GM19397 (cell line): ENCODE data around the gene GALNT2.

Experiments
- ATAC-seq: cut with Tn5 transposase; IDR thresholded peaks from one replicate; pipeline ENCODE4 v1.9.1; 2021; ENCODE audit warnings: mild to moderate bottlenecking, moderate library complexity; ENCODE audit not compliant: unreplicated experiment

GALNT2 gene

GRCh38 chr1:230268371-230269170 is 201.5 kb downstream of the GALNT2 start:
- ATAC-seq: no peak

GRCh38 chr1:230270185-230270558 is 203.1 kb downstream of the GALNT2 start:
- ATAC-seq: no peak

GRCh38 chr1:230270559-230271281 is 203.7 kb downstream of the GALNT2 start:
- no peak for ATAC-seq

GRCh38 chr1:230271300-230272035 is 204.4 kb downstream of the GALNT2 start:
- ATAC-seq: no peak

- no peak for ATAC-seq
Measured at GRCh38 chr1:230272557-230272956, 205.5 kb downstream of the GALNT2 start.

GRCh38 chr1:230273141-230273710 is 206.2 kb downstream of the GALNT2 start:
- ATAC-seq: no peak

GRCh38 chr1:230274254-230274653 is 207.2 kb downstream of the GALNT2 start:
- ATAC-seq: no peak

- ATAC-seq: no peak
Measured at GRCh38 chr1:230276401-230276800, 209.4 kb downstream of the GALNT2 start.

- no peak for ATAC-seq
Measured at GRCh38 chr1:230277201-230278025, 210.4 kb downstream of the GALNT2 start.

- no peak for ATAC-seq
Measured at GRCh38 chr1:230278376-230278775, 211.3 kb downstream of the GALNT2 start.

- no peak for ATAC-seq
Measured at GRCh38 chr1:230278871-230279582, 212.0 kb downstream of the GALNT2 start.

GRCh38 chr1:230279583-230279945 is 212.5 kb downstream of the GALNT2 start:
- no peak for ATAC-seq

- ATAC-seq: no peak
Measured at GRCh38 chr1:230280054-230280795, 213.2 kb downstream of the GALNT2 start.

- no peak for ATAC-seq
Measured at GRCh38 chr1:230280906-230281413, 213.9 kb downstream of the GALNT2 start.

- no peak for ATAC-seq
Measured at GRCh38 chr1:230281556-230281955, 214.5 kb downstream of the GALNT2 start.

- ATAC-seq: no peak
Measured at GRCh38 chr1:230282157-230282556, 215.1 kb downstream of the GALNT2 start.

GRCh38 chr1:230283678-230284077 is 216.6 kb downstream of the GALNT2 start:
- ATAC-seq: no peak

GRCh38 chr1:230284891-230285290 is 217.9 kb downstream of the GALNT2 start:
- no peak for ATAC-seq

GRCh38 chr1:230285351-230285750 is 218.3 kb downstream of the GALNT2 start:
- no peak for ATAC-seq
